ENCODE measurements around the gene NFASC.

DNA sequence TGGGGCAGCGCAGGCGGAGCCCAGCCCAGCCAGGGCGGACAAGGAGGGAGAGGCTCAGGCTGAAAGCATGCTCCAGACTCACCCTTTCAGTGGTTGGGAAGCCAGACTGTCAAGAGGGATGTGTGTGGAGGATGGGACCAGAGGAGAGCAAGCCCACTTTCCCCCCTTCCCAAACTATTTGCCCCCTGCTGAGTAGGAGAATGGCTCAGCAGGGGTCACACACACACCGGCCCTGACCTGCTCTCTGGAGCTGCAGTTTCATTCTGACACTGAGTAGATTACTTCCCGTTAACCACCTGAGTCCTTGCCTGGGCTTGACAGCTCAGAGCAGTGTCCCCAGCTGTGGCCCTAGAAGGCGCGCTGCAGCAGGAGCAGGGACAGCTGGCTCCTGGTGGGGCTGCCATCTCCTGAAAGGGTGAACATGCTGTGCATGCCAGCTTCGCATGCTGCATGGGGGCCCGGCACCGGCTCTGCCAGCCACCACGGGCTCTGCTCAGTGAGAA, 120.7 kb downstream of the NFASC start:
- TF ChIP-seq SMAD4 (CRISPR knock-in tag; IDR thresholded peaks at IDR 0.05): no peak
- TF ChIP-seq, protein P1, sequence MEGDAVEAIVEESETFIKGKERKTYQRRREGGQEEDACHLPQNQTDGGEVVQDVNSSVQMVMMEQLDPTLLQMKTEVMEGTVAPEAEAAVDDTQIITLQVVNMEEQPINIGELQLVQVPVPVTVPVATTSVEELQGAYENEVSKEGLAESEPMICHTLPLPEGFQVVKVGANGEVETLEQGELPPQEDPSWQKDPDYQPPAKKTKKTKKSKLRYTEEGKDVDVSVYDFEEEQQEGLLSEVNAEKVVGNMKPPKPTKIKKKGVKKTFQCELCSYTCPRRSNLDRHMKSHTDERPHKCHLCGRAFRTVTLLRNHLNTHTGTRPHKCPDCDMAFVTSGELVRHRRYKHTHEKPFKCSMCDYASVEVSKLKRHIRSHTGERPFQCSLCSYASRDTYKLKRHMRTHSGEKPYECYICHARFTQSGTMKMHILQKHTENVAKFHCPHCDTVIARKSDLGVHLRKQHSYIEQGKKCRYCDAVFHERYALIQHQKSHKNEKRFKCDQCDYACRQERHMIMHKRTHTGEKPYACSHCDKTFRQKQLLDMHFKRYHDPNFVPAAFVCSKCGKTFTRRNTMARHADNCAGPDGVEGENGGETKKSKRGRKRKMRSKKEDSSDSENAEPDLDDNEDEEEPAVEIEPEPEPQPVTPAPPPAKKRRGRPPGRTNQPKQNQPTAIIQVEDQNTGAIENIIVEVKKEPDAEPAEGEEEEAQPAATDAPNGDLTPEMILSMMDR (IDR thresholded peaks at IDR 0.05): no peak
- TF ChIP-seq, protein P2, sequence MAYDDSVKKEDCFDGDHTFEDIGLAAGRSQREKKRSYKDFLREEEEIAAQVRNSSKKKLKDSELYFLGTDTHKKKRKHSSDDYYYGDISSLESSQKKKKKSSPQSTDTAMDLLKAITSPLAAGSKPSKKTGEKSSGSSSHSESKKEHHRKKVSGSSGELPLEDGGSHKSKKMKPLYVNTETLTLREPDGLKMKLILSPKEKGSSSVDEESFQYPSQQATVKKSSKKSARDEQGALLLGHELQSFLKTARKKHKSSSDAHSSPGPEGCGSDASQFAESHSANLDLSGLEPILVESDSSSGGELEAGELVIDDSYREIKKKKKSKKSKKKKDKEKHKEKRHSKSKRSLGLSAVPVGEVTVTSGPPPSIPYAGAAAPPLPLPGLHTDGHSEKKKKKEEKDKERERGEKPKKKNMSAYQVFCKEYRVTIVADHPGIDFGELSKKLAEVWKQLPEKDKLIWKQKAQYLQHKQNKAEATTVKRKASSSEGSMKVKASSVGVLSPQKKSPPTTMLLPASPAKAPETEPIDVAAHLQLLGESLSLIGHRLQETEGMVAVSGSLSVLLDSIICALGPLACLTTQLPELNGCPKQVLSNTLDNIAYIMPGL (CRISPR knock-in tag; IDR thresholded peaks at IDR 0.05): no peak
- no peak for TF ChIP-seq SP1 (CRISPR knock-in tag; conservative IDR thresholded peaks at IDR 0.05)

Measured in WTC11 (cell line).